Stromal cell of bone marrow (primary cell): ENCODE data around the gene SELENOI.
"Not testable (repeated sequence)": the region's sequence is repeated elsewhere in the genome, so short reads cannot be mapped to it uniquely, and the experiment has no call there.

Experiments used
- DNase-seq: peaks from one replicate; pipeline ENCODE4 v3.0.0-alpha.2; 2012; ENCODE audit warnings: low read depth

Gene SELENOI

DNA sequence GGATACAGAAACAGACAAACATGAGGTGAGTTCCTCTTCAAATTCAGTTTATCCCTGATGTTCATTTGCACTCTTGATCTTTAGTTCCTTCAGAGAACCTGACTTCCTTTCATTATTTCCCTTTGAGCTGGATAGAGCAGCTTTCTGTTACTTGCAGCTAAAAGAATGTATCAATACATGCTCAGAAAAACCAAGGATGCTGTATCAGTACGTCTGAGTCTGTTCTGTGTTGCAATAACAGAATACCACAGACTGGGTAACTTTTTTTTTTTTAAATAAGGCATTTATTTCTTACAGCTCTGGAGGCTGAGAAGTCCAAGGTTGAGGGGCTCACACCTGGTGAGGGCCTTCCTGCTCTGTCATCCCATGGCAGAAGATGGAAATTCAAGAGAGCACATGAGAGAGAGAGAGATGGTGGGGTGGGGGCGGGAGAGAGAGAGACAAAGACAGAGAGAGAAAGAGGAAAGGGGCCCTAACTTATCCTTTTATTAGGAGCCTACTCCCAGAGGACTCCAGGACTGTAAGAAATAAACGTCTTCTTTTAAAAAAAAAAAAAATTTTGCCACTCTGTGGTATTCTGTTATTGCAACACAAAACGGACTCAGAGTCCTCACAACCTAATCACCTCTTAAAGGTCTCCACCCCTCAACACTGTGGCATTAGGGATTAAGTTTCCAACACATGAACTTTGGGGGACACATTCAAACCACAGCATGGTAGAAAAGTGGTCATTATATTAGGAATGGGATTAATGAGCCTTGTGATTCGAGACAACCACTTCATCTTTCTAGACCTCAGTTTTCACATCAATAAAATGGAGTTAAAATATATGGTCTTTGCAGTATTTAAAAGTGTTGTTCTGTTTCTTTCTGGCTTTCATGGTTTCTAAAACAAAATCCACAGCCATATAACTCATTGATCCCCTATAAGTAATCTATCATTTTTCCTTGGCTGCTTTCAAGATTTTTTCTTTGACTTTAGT, 18.4 kb upstream of the SELENOI start:
- no peak for DNase-seq

DNA sequence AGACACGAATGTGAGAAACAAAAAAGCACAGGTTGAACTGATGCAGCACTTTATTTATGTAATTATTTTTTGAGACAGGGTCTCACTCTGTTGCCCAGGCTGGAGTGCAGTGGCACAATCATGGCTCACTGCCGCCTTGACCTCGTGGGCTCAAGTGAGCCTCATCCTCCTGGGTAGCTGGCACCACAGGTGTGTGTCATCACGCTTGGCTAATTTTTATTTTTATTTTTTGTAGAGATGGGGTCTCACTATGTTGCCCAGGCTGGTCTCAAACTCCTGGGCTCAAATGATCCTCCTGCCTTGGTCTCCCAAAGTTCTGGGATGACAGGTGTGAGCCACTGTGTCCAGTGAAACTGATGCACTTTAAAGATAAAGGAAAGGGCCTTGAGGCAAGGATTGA, 16.9 kb upstream of the SELENOI start:
- DNase-seq: not testable (repeated sequence)

DNA sequence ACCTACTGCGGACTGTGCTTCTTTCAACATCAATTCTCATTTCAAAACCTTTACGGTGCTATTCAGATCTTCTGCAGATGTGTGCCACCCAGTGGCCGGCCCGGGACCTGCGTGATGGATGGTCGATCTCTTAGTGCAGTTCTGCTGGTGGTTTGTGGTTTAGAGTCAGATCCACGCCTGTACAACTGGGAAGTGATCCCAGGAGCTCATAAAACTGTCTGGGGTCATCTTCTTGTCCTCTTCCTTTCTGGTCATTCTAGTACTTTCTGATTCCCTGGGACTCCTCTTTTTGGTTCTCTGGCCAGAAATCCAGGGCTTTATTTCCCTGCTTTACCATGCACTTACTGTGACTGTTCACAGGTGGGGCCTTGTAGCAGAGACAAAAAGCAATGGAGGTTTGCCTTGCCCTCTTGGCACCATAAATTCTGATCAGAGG, 15.8 kb upstream of the SELENOI start:
- peak; percentile 80 for DNase-seq

DNA sequence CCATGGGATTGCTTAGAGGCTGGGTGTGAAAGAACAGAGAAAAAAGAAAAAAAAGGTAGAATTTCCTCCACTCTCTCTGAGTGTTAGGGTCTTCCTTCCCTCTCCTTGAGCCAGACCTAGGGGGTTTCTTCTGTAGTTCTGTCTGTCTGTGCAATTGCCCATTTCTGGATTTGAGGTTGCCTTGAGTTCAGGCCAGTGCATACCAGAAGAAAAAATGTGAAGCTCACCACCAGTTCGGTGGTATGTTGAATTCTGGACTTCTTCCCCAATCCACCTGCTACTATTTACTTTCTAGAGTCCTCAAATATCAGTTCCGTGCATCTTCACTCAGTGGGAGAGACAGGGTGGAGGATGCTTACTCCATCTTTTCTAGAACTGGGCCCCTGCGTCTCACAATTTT, 15.3 kb upstream of the SELENOI start:
- DNase-seq: no peak

DNA sequence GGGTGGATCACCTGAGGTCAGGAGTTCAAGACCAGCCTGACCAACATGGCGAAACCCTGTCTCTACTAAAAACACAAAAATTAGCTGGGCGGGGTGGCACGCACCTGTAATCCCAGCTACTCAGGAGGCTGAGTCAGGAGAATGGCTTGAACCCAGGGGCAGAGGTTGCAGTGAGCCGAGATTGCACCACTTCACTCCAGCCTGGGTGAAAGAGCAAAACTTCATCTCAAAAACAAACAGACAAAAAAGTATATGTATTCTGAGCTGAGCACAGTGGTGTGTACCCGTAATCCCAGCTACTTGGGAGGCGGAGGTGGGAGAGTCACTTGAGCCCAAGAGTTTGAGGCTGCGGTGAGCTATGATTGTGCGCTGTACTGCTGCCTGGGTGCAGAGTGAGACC, 14.6 kb upstream of the SELENOI start:
- DNase-seq: not testable (repeated sequence)

DNA sequence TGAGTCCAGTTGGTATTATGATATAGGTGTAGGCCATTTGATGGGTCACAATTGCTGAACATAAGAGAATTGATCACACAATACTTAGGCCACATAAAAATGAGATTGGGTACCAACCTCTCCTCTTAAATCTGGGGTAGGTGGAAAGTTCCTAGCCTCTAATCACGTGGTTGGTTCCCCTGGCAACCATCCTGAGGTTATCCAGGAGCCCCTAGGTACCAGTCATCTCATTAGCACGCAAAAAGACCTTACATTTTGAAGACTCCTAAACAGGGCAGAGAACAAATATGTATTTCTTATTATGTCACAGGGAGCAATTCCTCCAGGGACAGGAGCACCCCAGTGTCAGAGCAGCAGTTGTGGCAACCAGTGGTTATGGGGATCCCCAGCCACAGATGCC, 12.7 kb upstream of the SELENOI start:
- DNase-seq: no peak

DNA sequence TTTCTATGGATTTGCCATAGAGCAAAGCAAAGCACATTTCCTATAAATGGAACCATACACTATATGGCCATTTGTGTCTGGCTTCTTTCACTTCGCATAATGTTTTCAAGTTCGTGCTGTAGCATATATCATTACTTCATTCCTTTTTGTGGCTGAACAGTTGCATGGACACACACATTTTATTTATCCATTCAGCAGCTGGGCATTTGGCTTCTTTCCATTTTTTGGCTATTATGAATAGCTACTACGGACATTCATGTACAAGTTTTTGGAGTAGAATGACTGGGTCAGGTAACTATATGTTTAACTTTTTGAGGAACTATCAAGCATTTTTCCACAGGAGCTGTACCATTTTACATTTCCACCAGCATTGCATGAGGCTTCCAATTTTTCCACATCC, 10.7 kb upstream of the SELENOI start:
- no peak for DNase-seq

DNA sequence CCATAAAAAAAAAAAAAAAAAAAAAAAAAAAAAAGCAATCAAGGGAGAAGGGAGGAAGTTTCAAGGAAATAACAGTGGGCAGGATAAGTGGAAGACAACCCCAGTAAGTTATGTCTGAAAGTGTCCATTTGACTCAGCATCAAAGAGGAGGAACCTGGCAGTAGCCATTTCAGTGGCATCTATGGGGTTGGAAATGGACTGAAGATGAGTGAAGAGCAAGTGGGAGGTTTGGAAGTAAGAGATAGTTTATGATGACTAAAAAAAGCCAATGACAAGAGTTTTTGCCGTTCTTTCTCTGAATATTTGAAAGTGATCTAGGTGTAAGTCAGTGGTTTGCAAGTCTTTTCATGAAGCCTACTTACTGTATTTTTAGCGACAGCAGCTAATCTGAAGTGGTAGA, 9.2 kb upstream of the SELENOI start:
- no peak for DNase-seq

DNA sequence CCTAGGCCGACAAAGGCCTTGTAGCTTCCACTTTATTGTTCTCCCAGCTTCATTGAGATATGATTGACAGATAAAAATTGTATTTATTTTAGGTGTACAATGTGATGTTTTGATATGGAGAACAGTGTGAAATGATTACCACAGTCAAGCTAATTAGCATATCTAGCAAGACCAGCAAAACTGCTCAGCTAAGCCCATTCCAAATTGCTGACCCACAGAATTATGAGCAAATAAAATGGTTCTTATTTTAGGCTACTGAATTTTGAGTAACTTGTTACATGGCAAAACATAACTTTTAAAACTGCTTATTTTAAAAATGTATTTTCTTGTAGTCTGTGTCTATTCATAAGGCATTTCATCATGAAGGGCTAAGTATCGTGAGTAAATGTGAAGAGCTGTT, 8.6 kb upstream of the SELENOI start:
- DNase-seq: no peak

DNA sequence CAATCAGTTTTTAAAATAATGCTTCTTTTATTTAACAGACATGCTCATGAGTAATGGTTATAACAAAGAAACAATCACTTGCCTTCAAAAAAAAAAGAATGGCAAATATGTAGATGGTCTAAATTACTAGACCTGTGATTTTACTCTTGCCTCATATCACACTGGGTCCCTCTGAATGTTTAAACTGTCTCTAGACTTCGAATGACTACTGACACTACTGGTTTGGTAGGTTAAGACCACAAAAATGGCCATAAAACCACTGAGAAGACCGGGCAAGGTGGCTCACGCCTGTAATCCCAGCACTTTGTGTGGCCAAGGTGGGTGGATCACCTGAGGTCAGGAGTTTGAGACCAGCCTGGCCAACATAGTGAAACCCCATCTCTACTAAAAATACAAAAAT, 5.1 kb upstream of the SELENOI start:
- DNase-seq: no peak

DNA sequence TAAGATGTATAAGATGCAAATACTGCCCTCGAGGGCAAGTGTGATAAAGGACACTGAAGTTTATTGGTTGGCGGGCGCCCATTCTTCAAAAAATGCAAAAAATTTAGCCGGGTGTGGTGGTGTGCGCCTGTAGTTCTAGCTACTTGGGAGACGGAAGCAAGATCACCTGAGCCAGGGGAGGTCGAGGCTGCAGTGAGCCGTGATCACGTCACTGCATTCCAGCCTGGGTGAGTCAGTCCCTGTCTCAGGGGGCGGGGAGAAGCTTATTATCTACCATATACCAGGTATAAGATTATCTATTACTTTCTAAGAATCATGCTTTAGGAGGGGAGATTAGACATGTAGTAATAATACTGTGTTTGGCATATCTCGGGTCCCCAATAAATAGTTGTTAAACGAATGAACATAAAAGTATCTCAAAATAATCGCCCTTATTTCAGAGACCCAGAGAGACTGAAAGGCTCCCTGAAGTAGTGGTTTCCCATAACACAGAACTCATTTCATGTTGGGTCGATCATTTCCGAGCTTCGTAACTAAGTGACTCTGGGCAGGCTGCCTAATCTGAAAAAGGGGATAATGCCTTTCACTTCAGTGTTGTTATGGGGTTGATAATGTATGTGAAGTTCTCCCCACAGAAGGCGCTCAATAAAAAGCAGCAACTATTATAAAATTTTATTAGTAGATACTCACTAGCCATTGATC, 1.2 kb upstream of the SELENOI start:
- DNase-seq: no peak

DNA sequence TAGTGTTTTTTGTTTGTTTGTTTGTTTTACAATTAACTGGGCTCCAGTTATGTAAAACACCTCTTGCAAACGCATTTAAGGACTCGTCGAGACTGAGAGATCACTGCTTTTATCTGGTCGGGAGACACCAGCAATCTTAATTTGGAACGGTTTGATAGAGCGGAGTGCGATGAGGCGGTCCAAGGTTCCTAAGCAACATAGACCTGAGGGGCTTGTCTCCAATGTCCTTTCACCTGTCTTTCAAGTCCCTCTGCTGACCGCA, 729 bp upstream of the SELENOI start:
- DNase-seq: no peak

DNA sequence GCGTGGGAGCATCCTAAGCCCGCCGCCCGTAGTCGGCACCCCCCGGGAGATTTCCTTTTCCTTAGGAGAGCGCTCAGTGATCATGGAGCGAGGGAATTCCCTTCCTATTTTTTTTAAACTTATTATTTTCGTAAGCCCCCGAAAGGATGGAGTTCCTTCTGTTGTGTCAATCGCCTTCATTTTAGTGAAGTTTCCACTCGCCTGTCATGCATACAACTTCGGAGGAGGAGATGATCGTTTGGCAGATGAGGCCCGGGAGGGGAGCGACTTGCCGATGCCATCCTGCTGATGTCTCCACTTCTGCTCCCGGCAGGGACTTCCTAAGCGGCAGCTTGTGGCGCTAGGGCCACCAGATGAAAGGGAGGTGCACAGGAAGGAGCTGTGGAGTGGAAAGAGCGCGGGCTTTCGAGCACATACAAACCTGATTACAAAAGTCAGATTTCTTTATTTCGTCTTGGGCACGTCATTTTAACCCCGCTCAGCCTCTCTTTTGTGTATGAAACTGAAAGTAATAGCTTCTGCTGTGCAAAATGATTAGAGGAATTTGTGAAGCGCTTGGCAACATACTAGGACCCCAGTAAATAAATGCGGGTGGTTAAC, 611 bp downstream of the SELENOI start, which contains the start of gene ADGRF3:
ADGRF3 (minus strand) TSS at position 336 of the 600 bp plus-strand sequence. CDS start 555 bp downstream, outside the sequence.
- no peak for DNase-seq

DNA sequence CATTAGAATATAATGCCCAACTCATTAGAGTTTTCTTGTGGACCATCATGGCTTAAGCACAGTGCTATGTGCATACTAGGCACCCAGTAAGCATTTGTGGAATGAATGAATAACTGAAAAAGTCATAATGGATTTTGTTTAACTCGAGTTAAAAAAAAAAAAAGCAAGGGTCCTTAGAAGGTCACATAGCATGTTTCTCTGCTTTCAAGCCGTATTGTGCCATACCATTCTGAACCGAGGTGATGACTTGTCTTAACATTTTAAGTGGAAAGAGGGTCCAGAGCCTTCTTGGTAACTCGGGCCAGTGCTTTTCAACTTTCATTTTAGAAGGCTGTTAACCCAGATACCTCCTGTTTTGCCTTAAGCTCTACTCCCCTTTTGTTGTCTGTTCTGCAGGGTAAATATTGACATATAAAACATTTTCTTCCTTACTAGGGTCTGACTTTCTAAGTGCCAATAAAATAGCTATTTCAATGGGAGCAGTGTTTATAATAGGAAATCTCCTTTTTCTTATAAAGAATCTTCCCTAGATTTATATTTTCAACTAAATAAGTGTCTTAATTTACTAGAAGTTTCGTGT, 1.4 kb downstream of the SELENOI start:
- DNase-seq: no peak

DNA sequence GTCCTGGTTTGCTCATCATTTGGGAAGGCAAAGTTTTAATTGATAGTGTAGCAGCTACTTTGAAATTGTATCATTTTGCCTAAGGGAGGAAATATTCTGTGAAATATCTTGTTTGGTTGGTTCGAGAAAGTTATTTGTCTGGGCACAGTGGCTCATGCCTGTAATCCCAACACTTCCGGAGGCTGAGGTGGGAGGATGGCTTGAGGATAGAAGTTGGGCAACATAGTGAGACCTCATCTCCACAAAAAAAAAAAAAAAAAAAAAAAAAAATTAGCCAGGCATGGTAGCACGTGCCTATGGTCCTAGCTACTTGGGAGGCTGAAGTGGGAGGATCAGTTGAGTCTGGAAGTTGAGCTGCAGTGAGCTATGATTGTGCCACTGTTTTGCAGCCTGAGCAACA, 3.7 kb downstream of the SELENOI start:
- DNase-seq: no peak

DNA sequence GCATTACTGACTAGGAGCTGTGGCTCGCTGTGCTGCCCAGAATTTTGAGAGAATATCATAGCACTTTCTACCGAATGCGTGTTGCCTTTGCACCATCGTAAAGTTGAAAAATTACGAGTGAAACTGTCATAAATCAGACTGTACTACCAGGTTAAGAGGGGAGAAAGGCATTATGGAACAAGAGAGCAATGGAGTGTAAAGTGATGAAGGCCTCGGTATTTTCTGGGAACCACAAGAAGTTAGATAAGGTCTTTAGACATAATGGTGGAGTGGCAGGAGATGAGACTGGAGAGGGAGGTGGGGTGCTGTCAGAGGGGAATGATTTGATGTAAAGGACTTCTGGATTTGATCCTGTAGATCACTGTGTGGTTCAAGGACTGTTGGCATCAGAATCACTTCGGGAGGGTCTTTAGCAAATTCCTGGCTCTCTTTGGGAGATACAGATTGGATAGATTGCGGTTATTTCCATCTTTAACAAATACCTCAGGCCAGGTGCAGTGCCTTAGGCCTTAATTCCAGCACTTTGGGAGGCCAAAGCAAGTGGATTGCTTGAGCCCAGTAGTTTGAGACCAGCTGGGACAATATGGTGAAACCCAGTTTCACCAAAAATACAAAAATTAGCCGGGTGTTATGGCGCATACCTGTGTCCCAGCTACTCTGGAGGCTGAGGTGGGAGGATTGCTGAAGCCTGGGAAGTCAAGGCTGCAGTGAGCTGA, 5.6 kb downstream of the SELENOI start:
- no peak for DNase-seq

DNA sequence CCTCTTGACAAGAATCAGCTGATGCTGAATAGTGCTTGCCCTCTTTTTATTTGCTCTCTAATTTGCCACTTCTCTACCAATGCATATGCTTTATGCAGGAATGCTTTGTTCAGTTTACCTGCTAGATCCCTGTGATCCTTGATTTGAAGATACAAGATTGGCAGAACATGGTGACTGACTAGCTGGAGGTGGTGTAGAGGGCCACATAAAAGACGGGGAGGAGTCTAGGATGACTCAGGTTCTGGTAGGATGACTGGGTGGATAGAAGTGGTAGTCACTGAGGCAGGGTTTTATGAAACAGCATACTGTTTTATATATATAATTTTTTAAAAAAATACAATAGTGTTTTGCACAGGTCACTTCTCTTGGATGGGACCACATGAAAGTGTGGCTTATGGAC, 6.9 kb downstream of the SELENOI start:
- no peak for DNase-seq

DNA sequence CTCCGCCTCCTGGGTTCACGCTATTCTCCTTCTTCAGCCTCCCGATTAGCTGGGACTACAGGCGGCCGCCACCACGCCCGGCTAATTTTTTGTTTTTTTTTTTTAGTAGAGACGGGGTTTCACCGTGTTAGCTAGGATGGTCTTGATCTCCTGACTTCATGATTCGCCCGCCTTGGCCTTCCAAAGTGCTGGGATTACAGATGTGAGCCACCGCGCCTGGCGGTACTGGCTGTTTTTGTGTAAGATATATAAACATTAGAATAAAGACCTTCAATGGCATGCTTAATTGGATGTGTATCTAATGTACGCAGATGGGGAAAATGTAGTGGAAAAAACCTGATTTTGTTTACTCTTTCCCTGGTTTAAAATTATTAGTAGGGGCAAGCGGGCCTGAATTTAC, 8.5 kb downstream of the SELENOI start:
- DNase-seq: not testable (repeated sequence)

DNA sequence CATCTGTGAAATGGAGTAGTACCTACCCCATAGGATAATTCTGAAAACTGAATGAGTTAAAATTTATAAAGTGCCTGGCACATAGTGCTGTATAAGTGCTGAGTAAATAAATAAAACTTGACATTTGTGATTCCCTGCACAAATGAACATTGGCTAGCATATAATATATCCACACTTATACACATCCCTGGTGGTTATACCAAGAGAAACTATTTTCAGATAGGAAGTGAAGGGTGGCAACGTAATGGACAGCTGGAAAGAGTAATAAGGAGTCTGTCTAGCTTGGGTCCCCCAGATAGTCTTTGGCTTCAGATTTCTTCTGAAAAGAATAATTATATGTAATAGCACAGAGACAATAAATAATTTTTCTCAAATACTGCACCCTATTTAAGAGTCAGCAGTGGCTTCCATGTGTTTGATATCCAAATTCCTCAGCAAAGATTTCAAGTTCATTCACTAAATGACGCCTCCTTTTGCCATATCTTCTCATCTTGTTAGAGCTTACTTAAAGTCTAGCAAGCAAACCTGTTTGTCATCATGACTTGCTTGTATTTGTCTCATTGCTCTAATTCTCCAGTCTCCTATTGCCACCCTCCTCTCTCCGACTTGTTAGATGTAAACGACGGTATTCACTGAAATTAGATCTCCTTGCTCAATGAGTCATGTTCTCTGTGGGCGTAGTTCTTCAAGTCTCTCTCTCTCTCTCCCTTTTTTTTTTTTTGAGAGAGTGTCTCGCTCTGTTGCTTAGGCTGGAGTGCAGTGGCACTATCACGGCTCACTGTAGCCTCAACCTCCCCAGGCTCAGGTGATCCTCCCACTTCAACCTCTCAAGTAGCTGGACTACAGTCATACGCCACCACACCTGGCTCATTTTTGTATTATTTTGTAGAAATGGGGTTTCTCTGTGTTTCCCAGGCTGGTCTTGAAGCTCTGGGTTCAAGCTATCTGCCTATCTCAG, 9.4 kb downstream of the SELENOI start:
- DNase-seq: peak; percentile 87

DNA sequence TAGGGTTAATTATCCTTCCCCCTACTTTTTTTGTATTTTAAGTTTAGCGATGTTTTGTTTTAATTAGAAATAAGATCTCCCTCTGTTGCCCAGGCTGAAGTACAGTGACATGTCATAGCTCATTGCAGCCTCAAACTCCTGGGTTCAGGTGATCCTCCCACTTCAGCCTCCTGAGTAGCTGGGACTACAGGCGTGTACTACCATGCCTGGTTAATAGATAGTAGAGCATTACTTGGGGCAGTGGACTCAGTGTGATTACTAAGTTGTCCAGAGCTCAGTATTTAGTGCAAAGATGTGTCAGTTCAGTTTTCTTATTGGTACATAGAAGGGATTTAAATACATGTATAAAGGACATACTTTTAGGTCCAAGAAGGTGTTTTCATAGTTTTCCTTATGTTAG, 10.2 kb downstream of the SELENOI start:
- no peak for DNase-seq

DNA sequence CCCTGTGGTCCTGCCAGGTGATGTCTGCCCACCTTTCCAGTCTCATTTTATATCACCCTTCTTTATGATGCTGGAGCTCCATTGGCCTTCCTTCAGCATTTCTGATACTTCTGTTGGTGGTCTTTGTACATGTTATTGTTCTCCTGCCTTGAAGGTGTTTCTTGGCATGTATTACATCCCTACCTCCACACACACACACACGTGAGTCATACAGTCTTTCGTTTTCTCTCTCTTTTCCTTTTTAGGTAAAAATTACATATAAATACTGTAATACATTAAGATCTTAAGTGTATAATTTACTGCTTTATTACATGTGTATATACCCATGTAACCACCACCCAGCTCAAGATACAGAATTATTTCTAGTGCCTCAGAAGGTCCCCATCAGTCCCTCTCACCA, 10.8 kb downstream of the SELENOI start:
- DNase-seq: no peak
